HepG2 (cell line): ENCODE results near the gene THRSP. TPM values are rescaled to one million over a fixed set of nuclear protein-coding genes. Genes with fewer than 3 reads are reported as not detected.

Source experiments
- ATAC-seq: fragments of 200-7000 bp; cut with Tn5 transposase; 3 replicates; pipeline ENCODE4 v1.9.1; 2020; ENCODE audit warnings: mild to moderate bottlenecking, moderate library complexity
- BruUV-seq: library from RNA; stranded (reverse); fragments of 400-500 nt; replicated peaks from 2 replicates; lab custom pipeline; 2021; lab: Mats Ljungman, UMichigan
- CTCF ChIA-PET: fragments of 300-600 bp; formaldehyde crosslinking; extraction: SDS; loops from one replicate; lab custom pipeline; 2021; ENCODE audit warnings: low total read pairs, inconsistent platforms, low intra/inter-chr PET ratio; lab: Yijun Ruan, JAX
- POLR2A ChIA-PET: fragments of 350-600 bp; sonication (Branson Sonifier 250); formaldehyde crosslinking; loops from one replicate; lab custom pipeline; 2020; ENCODE audit warnings: antibody characterized with exemption, inconsistent platforms; lab: Yijun Ruan, JAX
- DNase-seq: peaks from one replicate; pipeline ENCODE4 v3.0.0-alpha.2; 2015; ENCODE audit warnings: low spot score
- FAIRE-seq: peaks from 3 replicates; lab custom pipeline; 2011; peaks lifted over from hg19 to GRCh38; lab: Jason Lieb, UNC
- H2AFZ ChIP-seq: one replicate; pipeline ENCODE4 v1.6.1; 2011; ENCODE audit warnings: low read length, inconsistent platforms
- H3K27ac ChIP-seq: fragments of 300-600 bp; 3 replicates; pipeline ENCODE4 v1.8.0; 2011; ENCODE audit warnings: mixed run types, mild to moderate bottlenecking, mixed read lengths, low read length, inconsistent platforms; ENCODE audit not compliant: insufficient read depth; ENCODE audit errors: extremely low read length
- H3K27me3 ChIP-seq, 2 experiments: fragments of 200-600 bp in 1 of 2; 2 replicates in 1 of 2; 3 replicates in 1 of 2; pipeline versions ENCODE4 v1.6.0 to v1.8.0; 2011; ENCODE audit warnings: low read length in 2 of 2, mild to moderate bottlenecking in 2 of 2, moderate library complexity in 2 of 2, inconsistent platforms in 1 of 2; ENCODE audit not compliant: insufficient read depth in 2 of 2, control insufficient read depth in 1 of 2
- H3K36me3 ChIP-seq, 2 experiments: fragments of 200-600 bp in 1 of 2; replicated peaks in 1 of 2; 2 replicates in 1 of 2; 3 replicates in 1 of 2; pipeline versions ENCODE4 v1.5.1 to v1.8.0; 2011; ENCODE audit warnings: low read length in 2 of 2, inconsistent platforms in 1 of 2; ENCODE audit not compliant: insufficient read depth in 2 of 2, control insufficient read depth in 1 of 2
- H3K4me1 ChIP-seq: 2 replicates; pipeline ENCODE4 v1.5.1; 2012; ENCODE audit warnings: low read length, inconsistent platforms; ENCODE audit not compliant: insufficient read depth
- H3K4me2 ChIP-seq: 2 replicates; pipeline ENCODE4 v1.6.0; 2011; ENCODE audit warnings: low read depth, low read length, inconsistent platforms
- H3K4me3 ChIP-seq, 3 experiments: fragments of 200-600 bp in 1 of 3; sonication (generic), shearing (Covaris generic) in 1 of 3; replicated peaks in 1 of 3; 2 replicates each; pipeline ENCODE4 v1.5.1; 2011 to 2016; ENCODE audit warnings: low read length in 3 of 3, inconsistent platforms in 2 of 3, low read depth in 2 of 3, mild to moderate bottlenecking in 2 of 3, control low read depth in 1 of 3, mixed read lengths in 1 of 3; ENCODE audit not compliant: insufficient read depth in 1 of 3
- H3K79me2 ChIP-seq: one replicate; pipeline ENCODE4 v1.6.1; 2011; ENCODE audit warnings: low read length, inconsistent platforms; ENCODE audit not compliant: insufficient read depth
- H3K9ac ChIP-seq: 2 replicates; pipeline ENCODE4 v1.6.0; 2011; ENCODE audit warnings: mild to moderate bottlenecking, low read depth, low read length, inconsistent platforms; ENCODE audit not compliant: insufficient read depth
- H3K9me3 ChIP-seq: 2 replicates; pipeline ENCODE4 v1.5.1; 2012; ENCODE audit warnings: mild to moderate bottlenecking, low read length
- H4K20me1 ChIP-seq: 2 replicates; pipeline ENCODE4 v1.6.0; 2011; ENCODE audit warnings: inconsistent platforms, mild to moderate bottlenecking, low read length, moderate library complexity; ENCODE audit not compliant: insufficient read depth
- ATAD3A ChIP-seq: sonication (generic); formaldehyde crosslinking; IDR thresholded peaks from 2 replicates; pipeline ENCODE4 v1.4.0; 2020; ENCODE audit warnings: missing genetic modification reagents
- GMEB2 ChIP-seq: IDR thresholded peaks from 2 replicates; pipeline ENCODE4 v1.6.1; 2016; ENCODE audit warnings: missing biosample characterization, missing genetic modification reagents, low read depth
- HHEX ChIP-seq: IDR thresholded peaks from 2 replicates; pipeline ENCODE4 v1.6.1; 2016; ENCODE audit warnings: control low read depth
- MXD1 ChIP-seq: sonication (generic); formaldehyde crosslinking; IDR thresholded peaks from 2 replicates; pipeline ENCODE4 v1.4.0; 2020; ENCODE audit warnings: mild to moderate bottlenecking, missing genetic modification reagents
- PHF21A ChIP-seq: sonication (generic); formaldehyde crosslinking; IDR thresholded peaks from 2 replicates; pipeline ENCODE4 v1.5.0; 2020; ENCODE audit warnings: mild to moderate bottlenecking, missing genetic modification reagents
- POGK ChIP-seq: sonication (generic); formaldehyde crosslinking; conservative IDR thresholded peaks from 2 replicates; pipeline ENCODE4 v1.8.0; 2022; ENCODE audit warnings: mild to moderate bottlenecking, moderate library complexity, missing genetic modification reagents
- USF2 ChIP-seq, 2 experiments: sonication (generic) in 1 of 2; formaldehyde crosslinking in 1 of 2; IDR thresholded peaks; 2 replicates each; pipeline versions ENCODE4 v1.5.1 to v1.6.1; 2011 to 2020; ENCODE audit warnings: borderline replicate concordance in 1 of 2, low read depth in 1 of 2, low read length in 1 of 2, mild to moderate bottlenecking in 1 of 2, missing genetic modification reagents in 1 of 2, moderate library complexity in 1 of 2
- YEATS4 ChIP-seq: sonication (generic); formaldehyde crosslinking; IDR thresholded peaks from 2 replicates; pipeline ENCODE4 v1.4.0; 2020; ENCODE audit warnings: missing genetic modification reagents, borderline replicate concordance
- ZBTB42 ChIP-seq: sonication (generic); formaldehyde crosslinking; IDR thresholded peaks from 2 replicates; pipeline ENCODE4 v1.5.0; 2020; ENCODE audit warnings: mild to moderate bottlenecking, missing genetic modification reagents
- ZBTB8A ChIP-seq: sonication (generic); formaldehyde crosslinking; IDR thresholded peaks from 2 replicates; pipeline ENCODE4 v1.4.0; 2020; ENCODE audit warnings: mild to moderate bottlenecking, low read depth, missing genetic modification reagents, borderline replicate concordance
- ZNF275 ChIP-seq: sonication (generic); formaldehyde crosslinking; IDR thresholded peaks from 2 replicates; pipeline ENCODE4 v1.8.0; 2022; ENCODE audit warnings: missing genetic modification reagents, mild to moderate bottlenecking, inconsistent platforms, borderline replicate concordance
- ZNF3 ChIP-seq: IDR thresholded peaks from 2 replicates; pipeline ENCODE4 v1.7.0; 2017; ENCODE audit warnings: inconsistent platforms
- ZNF577 ChIP-seq: sonication (generic); formaldehyde crosslinking; IDR thresholded peaks from 2 replicates; pipeline ENCODE4 v1.4.0; 2020; ENCODE audit warnings: mild to moderate bottlenecking, low read depth, missing genetic modification reagents, borderline replicate concordance
- ZNF589 ChIP-seq: sonication (generic); formaldehyde crosslinking; conservative IDR thresholded peaks from 2 replicates; pipeline ENCODE4 v1.8.0; 2022; ENCODE audit warnings: mild to moderate bottlenecking, moderate library complexity, missing genetic modification reagents
- WGBS: methylation state at CpG from one replicate; pipeline ENCODE4 v1.1.6; 2017; ENCODE audit warnings: low lambda C conversion rate; 5-methylcytosine and 5-hydroxymethylcytosine counted together
- in situ Hi-C: cut with HindIII; loops from 2 replicates; pipeline ENCODE4 v1.10.0; 2017; ENCODE audit warnings: low pct_unique_long_range_greater_than_20kb; ENCODE audit not compliant: extremely low pct_ligation_motif_present
- intact Hi-C: fragments of 100-400 bp; cut with micrococcal nuclease; formaldehyde crosslinking; loops from one replicate; pipeline ENCODE4 v1.10.0; 2022; ENCODE audit not compliant: unreplicated experiment
- polyA plus RNA-seq, 8 experiments: library from polyadenylated mRNA; depleted of rRNA in 3 of 8; stranded (reverse) in 7 of 8; unstranded in 1 of 8; fragments of >200 nt; fragmentation: Illumina TruSeq in 4 of 8; extraction: Trizol in 4 of 8; gene quantifications; 2 replicates each; pipeline versions ENCODE4 v1.2.1 to v1.2.3, GENCODE V29; 2011 to 2016; ENCODE audit warnings: low read depth in 4 of 8, missing spikeins in 1 of 8, mixed read lengths in 1 of 8; ENCODE audit not compliant: insufficient read depth in 1 of 8
- total RNA-seq, 5 experiments: library from RNA; depleted of rRNA; stranded (reverse); fragments of >200 nt; fragmentation: Illumina TruSeq; extraction: Trizol; gene quantifications; 2 replicates each; pipeline ENCODE4 v1.2.3, GENCODE V29; 2016; ENCODE audit warnings: low read depth in 1 of 5

Gene THRSP
- total and polyA plus RNA-seq, 2 of the 13 experiments (the other 11 are each of a cell fraction or from before 2014, with no cell fraction given), result 0.13 to 0.58 TPM

GRCh38 chr11:78078218-78079167, 14.8 kb downstream of the THRSP start:
- ATAC-seq (peak; percentile 25), FAIRE-seq (no peak), DNase-seq (no peak)
- H3K79me2 ChIP-seq, result peaks cover 66% of the 10 kb centered on the region
- no peak overlapping the region for H2AFZ ChIP-seq
- peak overlapping the region; percentile 96 for H3K9ac ChIP-seq
- ChIA-PET POLR2A (interaction anchor here (1.0 to 5.0 kb wide), 14 partner anchors 8 to 496 kb away, joined by 4 to 37 read pairs (median 7); partner anchors contain the start of genes ALG8, INTS4, KCTD21 and NARS2), CTCF (interaction anchor here (0.8 kb wide), 1 partner anchor 30 kb away, joined by 3 read pairs; no protein-coding TSS in a partner anchor)
- peaks cover 28% of the 10 kb centered on the region for H4K20me1 ChIP-seq
- H3K36me3 ChIP-seq, result peaks cover 0 to 17% of the 10 kb centered on the region in 2 experiments; a peak in 3 of 5 replicates
- peaks cover 64% of the 10 kb centered on the region for H3K4me1 ChIP-seq
- no TSS peak for BruUV-seq
- H3K4me3 ChIP-seq, result peak overlapping the region; percentile 86 to 96 (median 88)
- no peaks in the 10 kb centered on the region; a peak in 1 of 5 replicates for H3K27me3 ChIP-seq
- 1% methylated on average over 21 of the region's 21 CpGs for WGBS
- H3K9me3 ChIP-seq, result no peaks in the 10 kb centered on the region
- H3K27ac ChIP-seq, result peak overlapping the region; percentile 87
- intact Hi-C loops, result loop anchor here (2.0 to 5.0 kb wide), 2 partner anchors 60 to 109 kb away; partner anchors contain the start of genes ALG8, KCTD21 and USP35
- H3K4me2 ChIP-seq, result peak overlapping the region; percentile 84
- in situ Hi-C loops, result no loop called here
- TF ChIP-seq ZBTB8A (CRISPR knock-in tag) (no peak), ZNF577 (no peak), MXD1 (CRISPR knock-in tag) (no peak), USF2 (IDR thresholded peaks at IDR 0.05; ENCODE audit: low read depth, low read length) (no peak), USF2 (CRISPR knock-in tag; IDR thresholded peaks at IDR 0.05; ENCODE audit: borderline replicate concordance) (no peak), PHF21A (CRISPR knock-in tag) (no peak), ZNF275 (CRISPR knock-in tag) (no peak), ATAD3A (CRISPR knock-in tag) (no peak), HHEX (no peak), YEATS4 (CRISPR knock-in tag) (no peak), ZNF3 (CRISPR knock-in tag) (0 out of 2 replicates have a peak, but pooled peaks have one; percentile 28), ZNF589 (no peak), GMEB2 (CRISPR knock-in tag) (no peak), POGK (CRISPR knock-in tag) (0 out of 2 replicates have a peak, but pooled peaks have one; percentile 15), ZBTB42 (CRISPR knock-in tag) (no peak)
